GM21717 (cell line): ENCODE results near the gene AKR1A1.
"Not testable (repeated sequence)": the region's sequence is repeated elsewhere in the genome, so short reads cannot be mapped to it uniquely, and the experiment has no call there.

ENCODE experiments used
- ATAC-seq: cut with Tn5 transposase; IDR thresholded peaks from one replicate; pipeline ENCODE4 v1.9.1; 2021; ENCODE audit warnings: mild to moderate bottlenecking, moderate library complexity; ENCODE audit not compliant: unreplicated experiment

Gene AKR1A1

GRCh38 chr1:45523516-45523915, 27.1 kb upstream of the AKR1A1 start:
- not testable (repeated sequence) for ATAC-seq

- not testable (repeated sequence) for ATAC-seq
Observed at GRCh38 chr1:45523975-45524374, 26.7 kb upstream of the AKR1A1 start.

- ATAC-seq: no peak
Observed at GRCh38 chr1:45526135-45526644, 24.4 kb upstream of the AKR1A1 start.

GRCh38 chr1:45530632-45531135, 19.9 kb upstream of the AKR1A1 start:
- no peak for ATAC-seq

- no peak for ATAC-seq
Observed at GRCh38 chr1:45531873-45532272, 18.8 kb upstream of the AKR1A1 start.

- ATAC-seq: no peak
Observed at GRCh38 chr1:45535988-45536766, 14.4 kb upstream of the AKR1A1 start.

- no peak for ATAC-seq
Observed at GRCh38 chr1:45536886-45537285, 13.7 kb upstream of the AKR1A1 start.

GRCh38 chr1:45541193-45541592, 9.4 kb upstream of the AKR1A1 start:
- no peak for ATAC-seq

GRCh38 chr1:45542591-45542990, 8.0 kb upstream of the AKR1A1 start:
- ATAC-seq: no peak

GRCh38 chr1:45543581-45544417, 6.8 kb upstream of the AKR1A1 start:
- ATAC-seq: peak; percentile 45

- no peak for ATAC-seq
Observed at GRCh38 chr1:45544530-45544929, 6.1 kb upstream of the AKR1A1 start.

- ATAC-seq: peak; percentile 64
Observed at GRCh38 chr1:45545019-45545493, 5.6 kb upstream of the AKR1A1 start.

GRCh38 chr1:45545553-45546310, 4.9 kb upstream of the AKR1A1 start:
- ATAC-seq: no peak

GRCh38 chr1:45551684-45552083, 1.1 kb downstream of the AKR1A1 start:
- ATAC-seq: no peak

- no peak for ATAC-seq
Observed at GRCh38 chr1:45552331-45552730, 1.7 kb downstream of the AKR1A1 start.

GRCh38 chr1:45554198-45554597, 3.6 kb downstream of the AKR1A1 start:
- ATAC-seq: no peak

- no peak for ATAC-seq
Observed at GRCh38 chr1:45557422-45557944, 6.9 kb downstream of the AKR1A1 start.

- ATAC-seq: no peak
Observed at GRCh38 chr1:45563843-45564242, 13.2 kb downstream of the AKR1A1 start.

- ATAC-seq: no peak
Observed at GRCh38 chr1:45566722-45567121, 16.1 kb downstream of the AKR1A1 start.

GRCh38 chr1:45567911-45568310, 17.3 kb downstream of the AKR1A1 start:
- no peak for ATAC-seq

- ATAC-seq: no peak
Observed at GRCh38 chr1:45568421-45568820, 17.8 kb downstream of the AKR1A1 start.
